ENCODE data around the gene KNDC1.
"Not testable (repeated sequence)": the region's sequence is repeated elsewhere in the genome, so short reads cannot be mapped to it uniquely, and the experiment has no call there.

The KNDC1 gene

GRCh38 chr10:133150226-133150625 lies 9.8 kb upstream of the KNDC1 start:
- Histone ChIP-seq H3K27ac (ENCODE audit: extremely low read depth, low read depth, low read length) (no peak overlapping the region), H3K36me3 (ENCODE audit: control insufficient read depth in 2 of 2, insufficient read depth in 1 of 2, low read length in 2 of 2) (no peaks in the 10 kb centered on the region), H3K4me3 (ENCODE audit: low read depth, low read length) (no peak overlapping the region), H3K9me3 (ENCODE audit: control insufficient read depth, insufficient read depth, low read depth, low read length) (no peaks in the 10 kb centered on the region), H3K4me1 (ENCODE audit: control insufficient read depth, insufficient read depth, low read length) (no peaks in the 10 kb centered on the region)
- TF ChIP-seq KLF10 (tag by site-specific recombination; IDR thresholded peaks at IDR 0.05) (no peak), ZNF266 (tag by site-specific recombination; IDR thresholded peaks at IDR 0.05; ENCODE audit: low read depth) (no peak), ZNF580 (tag by site-specific recombination; IDR thresholded peaks at IDR 0.05) (peak; percentile 88), ZNF169 (tag by site-specific recombination; IDR thresholded peaks at IDR 0.05) (no peak), ZNF146 (tag by site-specific recombination; IDR thresholded peaks at IDR 0.05) (peak; percentile 98)
- ChIA-PET POLR2A (no interaction called here), CTCF (no interaction called here)

- TF ChIP-seq ZBTB8A (tag by site-specific recombination; IDR thresholded peaks at IDR 0.05) (no peak), ZNF837 (tag by site-specific recombination; IDR thresholded peaks at IDR 0.05) (no peak), ZNF549 (tag by site-specific recombination; IDR thresholded peaks at IDR 0.05) (no peak), ZNF600 (tag by site-specific recombination; IDR thresholded peaks at IDR 0.05) (no peak), GFI1B (tag by site-specific recombination; IDR thresholded peaks at IDR 0.05) (no peak), ZNF24 (tag by site-specific recombination; IDR thresholded peaks at IDR 0.05) (no peak), PBX3 (CRISPR knock-in tag; IDR thresholded peaks at IDR 0.05) (no peak), ZNF10 (tag by site-specific recombination; IDR thresholded peaks at IDR 0.05) (no peak), ZNF398 (tag by site-specific recombination; IDR thresholded peaks at IDR 0.05) (no peak)
- ChIA-PET CTCF (no interaction called here), POLR2A (no interaction called here)
- Histone ChIP-seq H3K4me3 (ENCODE audit: low read depth, low read length) (no peak overlapping the region), H3K36me3 (ENCODE audit: control insufficient read depth in 2 of 2, insufficient read depth in 1 of 2, low read length in 2 of 2) (no peaks in the 10 kb centered on the region), H3K4me1 (ENCODE audit: control insufficient read depth, insufficient read depth, low read length) (no peaks in the 10 kb centered on the region), H3K9me3 (ENCODE audit: control insufficient read depth, insufficient read depth, low read depth, low read length) (no peaks in the 10 kb centered on the region), H3K27ac (ENCODE audit: extremely low read depth, low read depth, low read length) (no peak overlapping the region)
These were observed 9.4 kb upstream of the KNDC1 start for GRCh38 chr10:133150656-133151055.

- H3K27ac ChIP-seq (ENCODE audit: extremely low read depth, low read depth, low read length); H3K9me3 ChIP-seq (ENCODE audit: control insufficient read depth, insufficient read depth, low read depth, low read length); POLR2A ChIA-PET; H3K4me1 ChIP-seq (ENCODE audit: control insufficient read depth, insufficient read depth, low read length); H3K4me3 ChIP-seq (ENCODE audit: low read depth, low read length); H3K36me3 ChIP-seq (ENCODE audit: control insufficient read depth in 2 of 2, insufficient read depth in 1 of 2, low read length in 2 of 2); CTCF ChIA-PET: not testable (repeated sequence)
These were observed 8.9 kb upstream of the KNDC1 start for GRCh38 chr10:133151071-133151470.

GRCh38 chr10:133151543-133151972 lies 8.5 kb upstream of the KNDC1 start:
- TF ChIP-seq ZSCAN18 (tag by site-specific recombination; IDR thresholded peaks at IDR 0.05) (no peak), KLF16 (tag by site-specific recombination; IDR thresholded peaks at IDR 0.05) (no peak), ZNF398 (tag by site-specific recombination; IDR thresholded peaks at IDR 0.05) (no peak), HIC1 (tag by site-specific recombination; IDR thresholded peaks at IDR 0.05) (no peak)
- no peak overlapping the region for H3K27ac ChIP-seq (ENCODE audit: extremely low read depth, low read depth, low read length)
- no peaks in the 10 kb centered on the region for H3K36me3 ChIP-seq (ENCODE audit: control insufficient read depth in 2 of 2, insufficient read depth in 1 of 2, low read length in 2 of 2)
- no peaks in the 10 kb centered on the region for H3K4me1 ChIP-seq (ENCODE audit: control insufficient read depth, insufficient read depth, low read length)
- H3K4me3 ChIP-seq (ENCODE audit: low read depth, low read length): no peak overlapping the region
- POLR2A ChIA-PET: no interaction called here
- no peaks in the 10 kb centered on the region for H3K9me3 ChIP-seq (ENCODE audit: control insufficient read depth, insufficient read depth, low read depth, low read length)
- CTCF ChIA-PET: no interaction called here
